ENCODE measurements around the gene ABHD8.

- TF ChIP-seq CTCF (conservative IDR thresholded peaks at IDR 0.05) (no peak), ZFX (IDR thresholded peaks at IDR 0.05) (no peak)
Measured at GRCh38 chr19:17335575-17335974, 32.4 kb upstream of the ABHD8 start.

All from C4-2B (cell line).